MM.1S (cell line): ENCODE measurements around the gene POGLUT2.

Source experiments
- EZH2 ChIP-seq: fragments of 300-600 bp; sonication (generic); optimal IDR thresholded peaks from 2 replicates; pipeline ENCODE3; 2017; ENCODE audit warnings: low read depth, mild to moderate bottlenecking, antibody characterized with exemption, low read length, mixed read lengths
- EZH2phosphoT487 ChIP-seq: fragments of 300-600 bp; sonication (generic); IDR thresholded peaks from 2 replicates; pipeline ENCODE4 v1.6.1; 2018; ENCODE audit warnings: antibody characterized with exemption, low read length
- TF ChIP-seq, protein P1 (sequence below): fragments of 300-600 bp; sonication (generic); IDR thresholded peaks from 2 replicates; pipeline ENCODE4 v1.5.1; 2016; ENCODE audit warnings: antibody characterized with exemption, low read length, mixed read lengths

DNA sequence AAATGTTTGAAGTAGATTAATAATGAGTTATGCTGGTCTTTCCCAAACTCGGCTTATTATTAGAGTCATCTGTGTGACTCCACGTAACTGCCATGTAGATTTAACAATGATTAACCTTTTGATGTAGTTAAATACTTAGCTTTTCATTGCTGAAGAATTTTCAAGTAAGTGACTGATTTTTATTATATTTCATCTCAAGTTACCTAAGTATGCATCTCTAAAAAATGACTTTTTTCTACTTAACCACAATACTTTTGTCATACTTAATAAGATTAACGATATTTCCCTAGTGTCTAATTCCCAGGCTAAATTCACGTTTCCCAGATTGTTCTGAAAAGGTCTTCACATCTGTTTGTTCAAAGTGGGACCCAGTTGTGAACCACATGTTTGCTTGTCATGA, 17.9 kb upstream of the POGLUT2 start:
- TF ChIP-seq, protein P1, sequence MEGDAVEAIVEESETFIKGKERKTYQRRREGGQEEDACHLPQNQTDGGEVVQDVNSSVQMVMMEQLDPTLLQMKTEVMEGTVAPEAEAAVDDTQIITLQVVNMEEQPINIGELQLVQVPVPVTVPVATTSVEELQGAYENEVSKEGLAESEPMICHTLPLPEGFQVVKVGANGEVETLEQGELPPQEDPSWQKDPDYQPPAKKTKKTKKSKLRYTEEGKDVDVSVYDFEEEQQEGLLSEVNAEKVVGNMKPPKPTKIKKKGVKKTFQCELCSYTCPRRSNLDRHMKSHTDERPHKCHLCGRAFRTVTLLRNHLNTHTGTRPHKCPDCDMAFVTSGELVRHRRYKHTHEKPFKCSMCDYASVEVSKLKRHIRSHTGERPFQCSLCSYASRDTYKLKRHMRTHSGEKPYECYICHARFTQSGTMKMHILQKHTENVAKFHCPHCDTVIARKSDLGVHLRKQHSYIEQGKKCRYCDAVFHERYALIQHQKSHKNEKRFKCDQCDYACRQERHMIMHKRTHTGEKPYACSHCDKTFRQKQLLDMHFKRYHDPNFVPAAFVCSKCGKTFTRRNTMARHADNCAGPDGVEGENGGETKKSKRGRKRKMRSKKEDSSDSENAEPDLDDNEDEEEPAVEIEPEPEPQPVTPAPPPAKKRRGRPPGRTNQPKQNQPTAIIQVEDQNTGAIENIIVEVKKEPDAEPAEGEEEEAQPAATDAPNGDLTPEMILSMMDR, result no peak
- TF ChIP-seq EZH2phosphoT487 (no peak), EZH2 (no peak)
